CD4-positive, CD25-positive, alpha-beta regulatory T cell (primary cell): ENCODE data around the gene STARD13. TPM values are rescaled to one million over a fixed set of nuclear protein-coding genes. Genes with fewer than 3 reads are reported as not detected.

Source experiments
- ATAC-seq, 2 donors: fragments of 150-1000 bp; cut with Tn5 transposase; one replicate each; pipeline ENCODE4 v1.10.0; 2021; ENCODE audit warnings: low read depth in 2 of 2, moderate number of reproducible peaks in 2 of 2, moderate library complexity in 1 of 2
- DNase-seq, 3 donors: peaks; one replicate each; pipeline versions ENCODE4 v3.0.0 to v3.0.0-alpha.2; 2012 to 2022; ENCODE audit warnings: mixed read lengths in 1 of 3
- H3K27ac ChIP-seq: one replicate; pipeline ENCODE4 v1.7.0; 2013; ENCODE audit warnings: mild to moderate bottlenecking, low read length; ENCODE audit not compliant: insufficient read depth, poor library complexity, severe bottlenecking
- H3K27me3 ChIP-seq: one replicate; pipeline ENCODE4 v1.7.0; 2013; ENCODE audit warnings: low read length; ENCODE audit not compliant: control insufficient read depth, insufficient read depth
- H3K36me3 ChIP-seq: one replicate; pipeline ENCODE4 v1.7.0; 2013; ENCODE audit warnings: mild to moderate bottlenecking, low read length, moderate library complexity; ENCODE audit not compliant: control insufficient read depth, insufficient read depth
- H3K4me1 ChIP-seq: 2 replicates; pipeline ENCODE4 v1.7.0; 2013; ENCODE audit warnings: mild to moderate bottlenecking, low read length; ENCODE audit not compliant: insufficient read depth, control insufficient read depth, poor library complexity, severe bottlenecking
- H3K4me3 ChIP-seq: one replicate; pipeline ENCODE4 v1.7.0; 2013; ENCODE audit warnings: low read depth, mild to moderate bottlenecking, low read length, moderate library complexity
- H3K9me3 ChIP-seq, 2 experiments: 1 replicate in 1 of 2; 2 replicates in 1 of 2; pipeline ENCODE4 v1.7.0; 2013; ENCODE audit warnings: low read length in 2 of 2, mild to moderate bottlenecking in 1 of 2, moderate library complexity in 1 of 2; ENCODE audit not compliant: control insufficient read depth in 2 of 2
- H3K27ac Mint-ChIP-seq, 3 donors: one replicate each; pipeline ENCODE4 v1.8.0; 2020 to 2022; ENCODE audit warnings: mild to moderate bottlenecking in 3 of 3, mixed read lengths in 3 of 3, moderate library complexity in 2 of 3
- H3K27me3 Mint-ChIP-seq: one replicate; pipeline ENCODE4 v1.8.0; 2022; ENCODE audit warnings: mild to moderate bottlenecking, mixed read lengths
- H3K36me3 Mint-ChIP-seq: one replicate; pipeline ENCODE4 v1.8.0; 2020; ENCODE audit warnings: mixed read lengths
- H3K4me1 Mint-ChIP-seq, 4 donors: one replicate each; pipeline ENCODE4 v1.8.0; 2020 to 2022; ENCODE audit warnings: mixed read lengths in 4 of 4, mild to moderate bottlenecking in 1 of 4
- H3K4me3 Mint-ChIP-seq, 4 donors: one replicate each; pipeline ENCODE4 v1.8.0; 2020 to 2022; ENCODE audit warnings: mild to moderate bottlenecking in 4 of 4, mixed read lengths in 4 of 4, moderate library complexity in 3 of 4
- H3K9me3 Mint-ChIP-seq, 7 donors: one replicate each; pipeline ENCODE4 v1.8.0; 2020 to 2022; ENCODE audit warnings: mixed read lengths in 7 of 7, mild to moderate bottlenecking in 3 of 7, moderate library complexity in 2 of 7
- polyA plus RNA-seq, 4 donors: library from polyadenylated mRNA; unstranded; fragments of 300-500 nt; fragmentation: Illumina TruSeq; gene quantifications; one replicate each; pipeline ENCODE4 v1.2.3, GENCODE V29; 2021
- total RNA-seq: library from RNA; stranded (reverse); gene quantifications from one replicate; pipeline ENCODE4 v1.2.3, GENCODE V29; 2022

Gene STARD13
- total and polyA plus RNA-seq, 5 donors from 2014 or later, result not detected

DNA sequence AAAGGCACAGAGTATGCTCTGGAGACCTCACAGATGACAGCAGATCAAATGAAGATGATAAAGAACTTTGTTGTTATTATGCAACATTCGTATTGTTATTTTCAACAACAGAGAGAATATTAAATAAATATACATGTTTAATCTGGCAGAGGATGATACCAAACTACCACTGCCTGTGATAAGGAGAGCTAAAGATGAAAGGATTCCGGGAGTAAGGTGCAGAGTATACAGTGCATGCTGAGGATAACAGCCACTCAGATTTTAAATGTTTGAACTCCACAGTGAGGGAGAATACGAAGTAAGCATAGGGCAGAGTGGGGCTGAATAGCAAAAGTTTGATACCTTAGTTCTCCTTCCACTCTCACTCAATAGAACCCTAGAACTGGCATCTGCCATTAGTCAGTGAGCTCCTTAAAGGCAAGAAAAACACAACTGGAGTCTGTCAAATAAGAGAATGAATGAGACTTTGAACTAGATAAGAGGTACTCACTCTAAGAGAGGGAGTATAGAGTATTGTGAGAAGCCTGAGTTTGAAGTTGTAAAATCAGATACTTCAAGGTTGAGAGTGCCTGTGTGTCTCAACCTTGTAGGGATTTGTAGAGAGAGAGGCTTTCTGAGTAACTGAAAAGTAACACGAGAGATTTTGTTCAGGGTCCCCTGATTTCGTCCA is 78.5 kb downstream of the STARD13 start:
- no peak for ATAC-seq

DNA sequence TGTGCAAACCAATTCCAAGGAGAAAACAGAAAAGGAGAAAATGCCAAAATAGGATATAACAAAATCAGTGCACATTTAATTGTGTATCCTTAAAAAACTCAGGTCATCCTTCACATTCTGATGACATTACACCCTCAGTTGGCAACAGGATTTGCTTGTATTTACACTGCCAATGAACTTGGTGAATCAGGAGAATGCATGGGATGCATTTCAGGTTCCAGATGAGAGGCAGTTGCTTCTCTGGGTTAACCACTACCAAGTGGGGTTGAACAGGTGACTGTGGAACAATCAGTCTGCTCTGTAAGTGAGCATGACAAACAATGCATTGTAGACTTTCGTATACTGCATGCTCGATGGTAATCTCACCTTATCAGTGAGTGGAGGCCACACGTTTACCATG is 79.1 kb downstream of the STARD13 start:
- Mint-ChIP-seq H3K4me3 (no peak overlapping the region), H3K4me1 (peaks cover 0 to 11% (median 5%) of the 10 kb centered on the region in 4 donors), H3K9me3 (peaks cover 0 to 3% (median 0%) of the 10 kb centered on the region in 7 donors), H3K27me3 (peaks cover 14% of the 10 kb centered on the region), H3K36me3 (no peaks in the 10 kb centered on the region), H3K27ac (peak overlapping the region in 1 of 3 donors; percentile 41)
- Histone ChIP-seq H3K27ac (no peak overlapping the region), H3K36me3 (no peaks in the 10 kb centered on the region), H3K4me1 (no peaks in the 10 kb centered on the region), H3K9me3 (no peaks in the 10 kb centered on the region), H3K27me3 (peaks cover 12% of the 10 kb centered on the region), H3K4me3 (no peak overlapping the region)
- ATAC-seq, result no peak
- DNase-seq, result no peak

More for the DNA sequence above, 78.5 kb downstream of the STARD13 start:
- Mint-ChIP-seq H3K4me1 (peaks cover 0 to 11% (median 5%) of the 10 kb centered on the region in 4 donors), H3K9me3 (peaks cover 0 to 3% (median 0%) of the 10 kb centered on the region in 7 donors), H3K36me3 (no peaks in the 10 kb centered on the region), H3K27ac (peak overlapping the region in 1 of 3 donors; percentile 41), H3K4me3 (no peak overlapping the region), H3K27me3 (peaks cover 18% of the 10 kb centered on the region)
- H3K4me3 ChIP-seq, result no peak overlapping the region
- H3K4me1 ChIP-seq, result no peaks in the 10 kb centered on the region
- DNase-seq, result no peak
- no peak overlapping the region for H3K27ac ChIP-seq
- H3K27me3 ChIP-seq, result peaks cover 12% of the 10 kb centered on the region
- no peaks in the 10 kb centered on the region for H3K36me3 ChIP-seq
- no peaks in the 10 kb centered on the region for H3K9me3 ChIP-seq

- Histone ChIP-seq H3K9me3 (no peaks in the 10 kb centered on the region), H3K27me3 (peaks cover 11% of the 10 kb centered on the region), H3K36me3 (no peaks in the 10 kb centered on the region), H3K4me1 (no peaks in the 10 kb centered on the region), H3K27ac (no peak overlapping the region), H3K4me3 (no peak overlapping the region)
- Mint-ChIP-seq H3K4me3 (no peak overlapping the region), H3K36me3 (no peaks in the 10 kb centered on the region), H3K9me3 (peaks cover 0 to 3% (median 0%) of the 10 kb centered on the region in 7 donors), H3K27ac (peak overlapping the region in 1 of 3 donors; percentile 17), H3K27me3 (peaks cover 14% of the 10 kb centered on the region), H3K4me1 (peaks cover 0 to 11% (median 5%) of the 10 kb centered on the region in 4 donors)
- DNase-seq, result no peak
- ATAC-seq, result no peak
Measured at GRCh38 chr13:33205804-33206221, 79.7 kb downstream of the STARD13 start.

GRCh38 chr13:33205224-33205623 is 80.3 kb downstream of the STARD13 start:
- no peak overlapping the region for H3K27ac Mint-ChIP-seq
- H3K27me3 Mint-ChIP-seq, result peaks cover 14% of the 10 kb centered on the region
- H3K4me3 Mint-ChIP-seq, result no peak overlapping the region
- peaks cover 0 to 11% (median 5%) of the 10 kb centered on the region in 4 donors for H3K4me1 Mint-ChIP-seq
- no peak for ATAC-seq
- peaks cover 0 to 3% (median 0%) of the 10 kb centered on the region in 7 donors for H3K9me3 Mint-ChIP-seq
- Histone ChIP-seq H3K27me3 (peaks cover 7% of the 10 kb centered on the region), H3K4me3 (no peak overlapping the region), H3K9me3 (no peaks in the 10 kb centered on the region), H3K36me3 (no peaks in the 10 kb centered on the region), H3K27ac (no peak overlapping the region), H3K4me1 (no peaks in the 10 kb centered on the region)
- no peak for DNase-seq
- no peaks in the 10 kb centered on the region for H3K36me3 Mint-ChIP-seq

GRCh38 chr13:33204130-33204927 is 81.2 kb downstream of the STARD13 start:
- Mint-ChIP-seq H3K9me3 (peaks cover 0 to 3% (median 0%) of the 10 kb centered on the region in 7 donors), H3K27ac (no peak overlapping the region), H3K4me1 (peaks cover 0 to 11% (median 5%) of the 10 kb centered on the region in 4 donors), H3K4me3 (peak overlapping the region in 1 of 4 donors; percentile 39), H3K36me3 (no peaks in the 10 kb centered on the region), H3K27me3 (peaks cover 12% of the 10 kb centered on the region)
- Histone ChIP-seq H3K27ac (no peak overlapping the region), H3K9me3 (no peaks in the 10 kb centered on the region), H3K27me3 (peaks cover 6% of the 10 kb centered on the region), H3K36me3 (no peaks in the 10 kb centered on the region), H3K4me1 (no peaks in the 10 kb centered on the region), H3K4me3 (peak overlapping the region; percentile 27)
- no peak for ATAC-seq
- peak in 1 of 3 donors; percentile 2 for DNase-seq

DNA sequence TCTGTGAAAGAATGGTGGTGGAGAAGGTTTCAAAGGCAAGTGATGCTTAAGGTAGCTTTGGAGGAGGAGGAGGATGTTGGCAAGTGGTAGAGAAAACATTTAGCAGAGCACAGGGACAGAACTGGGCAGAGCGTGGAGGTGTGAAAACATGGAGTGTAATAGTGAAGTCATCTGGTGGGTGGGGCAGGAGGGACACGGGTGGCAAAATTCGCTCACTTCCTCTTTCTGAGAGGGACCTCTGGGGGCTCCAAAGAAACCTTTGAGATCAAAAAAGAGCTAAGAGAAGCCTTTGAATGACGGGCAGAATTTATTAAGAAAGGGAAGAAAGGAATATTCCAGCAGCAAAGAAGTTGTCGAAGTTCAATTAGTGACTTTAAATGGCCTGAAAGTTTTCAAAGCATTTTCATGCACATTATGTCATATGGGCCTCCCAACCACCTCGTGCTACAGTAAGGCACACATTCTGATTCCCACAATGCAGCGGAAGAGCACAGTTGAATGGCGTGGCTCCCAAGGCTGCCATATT is 82.8 kb downstream of the STARD13 start:
- Histone ChIP-seq H3K27me3 (peaks cover 6% of the 10 kb centered on the region), H3K9me3 (no peaks in the 10 kb centered on the region), H3K4me1 (no peaks in the 10 kb centered on the region), H3K27ac (no peak overlapping the region), H3K4me3 (no peak overlapping the region), H3K36me3 (no peaks in the 10 kb centered on the region)
- no peak overlapping the region for H3K27ac Mint-ChIP-seq
- H3K27me3 Mint-ChIP-seq, result peaks cover 13% of the 10 kb centered on the region
- peaks cover 0 to 11% (median 5%) of the 10 kb centered on the region in 4 donors for H3K4me1 Mint-ChIP-seq
- no peak for ATAC-seq
- no peak for DNase-seq
- no peaks in the 10 kb centered on the region for H3K36me3 Mint-ChIP-seq
- H3K9me3 Mint-ChIP-seq, result peaks cover 0 to 3% (median 0%) of the 10 kb centered on the region in 7 donors
- no peak overlapping the region for H3K4me3 Mint-ChIP-seq

GRCh38 chr13:33201659-33202058 is 83.9 kb downstream of the STARD13 start:
- Histone ChIP-seq H3K9me3 (no peaks in the 10 kb centered on the region), H3K27me3 (peaks cover 3% of the 10 kb centered on the region), H3K27ac (no peak overlapping the region), H3K36me3 (no peaks in the 10 kb centered on the region), H3K4me1 (no peaks in the 10 kb centered on the region), H3K4me3 (no peak overlapping the region)
- Mint-ChIP-seq H3K9me3 (peaks cover 0 to 3% (median 0%) of the 10 kb centered on the region in 7 donors), H3K4me3 (no peak overlapping the region), H3K27me3 (peaks cover 13% of the 10 kb centered on the region), H3K36me3 (no peaks in the 10 kb centered on the region), H3K4me1 (peaks cover 0 to 11% (median 5%) of the 10 kb centered on the region in 4 donors), H3K27ac (no peak overlapping the region)
- DNase-seq, result no peak
- no peak for ATAC-seq
